Kidney epithelial cell (primary cell): ENCODE measurements around the gene FASTK. TPM values are rescaled to one million over a fixed set of nuclear protein-coding genes. Genes with fewer than 3 reads are reported as not detected.

Source experiments
- DNase-seq: peaks from one replicate; pipeline ENCODE4 v3.0.0-alpha.2; 2010; ENCODE audit warnings: low read depth
- H3K27me3 ChIP-seq: 2 replicates; pipeline ENCODE4 v1.6.0; 2011; ENCODE audit warnings: low read length; ENCODE audit not compliant: control insufficient read depth, insufficient read depth
- H3K36me3 ChIP-seq: 2 replicates; pipeline ENCODE4 v1.5.1; 2011; ENCODE audit warnings: low read length; ENCODE audit not compliant: control insufficient read depth, insufficient read depth
- H3K4me3 ChIP-seq: 2 replicates; pipeline ENCODE4 v1.5.1; 2011; ENCODE audit warnings: low read depth, mild to moderate bottlenecking, control low read depth, low read length
- CTCF ChIP-seq: IDR thresholded peaks from 2 replicates; pipeline ENCODE4 v1.5.1; 2011; ENCODE audit warnings: mild to moderate bottlenecking, moderate library complexity, low read length, control low read depth, inconsistent platforms; ENCODE audit not compliant: insufficient read depth, poor library complexity, severe bottlenecking
- total RNA-seq: library from RNA; depleted of rRNA; stranded (reverse); fragments of >200 nt; gene quantifications from 2 replicates; pipeline ENCODE4 v1.2.3, GENCODE V29; 2015

Gene FASTK
- total RNA-seq, 1 donor from 2014 or later = 71.7 TPM

GRCh38 chr7:151091988-151092387 lies 11.4 kb upstream of the FASTK start:
- no peak overlapping the region for H3K4me3 ChIP-seq
- H3K27me3 ChIP-seq = no peaks in the 10 kb centered on the region
- no peak for DNase-seq
- TF ChIP-seq CTCF = no peak
- H3K36me3 ChIP-seq = peaks cover 1% of the 10 kb centered on the region

GRCh38 chr7:151091431-151091830 lies 10.8 kb upstream of the FASTK start:
- Histone ChIP-seq H3K36me3 (peaks cover 1% of the 10 kb centered on the region), H3K4me3 (no peak overlapping the region), H3K27me3 (no peaks in the 10 kb centered on the region)
- TF ChIP-seq CTCF = peak; percentile 64
- no peak for DNase-seq

- no peak overlapping the region for H3K4me3 ChIP-seq
- H3K36me3 ChIP-seq = peaks cover 1% of the 10 kb centered on the region
- DNase-seq = no peak
- TF ChIP-seq CTCF = no peak
- no peaks in the 10 kb centered on the region for H3K27me3 ChIP-seq
Observed at GRCh38 chr7:151091003-151091402, 10.4 kb upstream of the FASTK start.

- no peaks in the 10 kb centered on the region for H3K27me3 ChIP-seq
- TF ChIP-seq CTCF = no peak
Observed at GRCh38 chr7:151089893-151090730, 9.5 kb upstream of the FASTK start.

GRCh38 chr7:151088856-151089699 lies 8.5 kb upstream of the FASTK start:
- TF ChIP-seq CTCF = no peak
- Histone ChIP-seq H3K36me3 (peaks cover 1% of the 10 kb centered on the region), H3K4me3 (peak overlapping the region; percentile 81), H3K27me3 (no peaks in the 10 kb centered on the region)
- DNase-seq = no peak

More at GRCh38 chr7:151089893-151090730, 9.5 kb upstream of the FASTK start:
- Histone ChIP-seq H3K36me3 (peaks cover 1% of the 10 kb centered on the region), H3K4me3 (no peak overlapping the region)
- no peak for DNase-seq
